ENCODE measurements around the gene RNMT. TPM values are rescaled to one million over a fixed set of nuclear protein-coding genes. Genes with fewer than 3 reads are reported as not detected.

Gene RNMT
- total RNA-seq, 1 donor from 2014 or later = 45.8 TPM

- no peak for DNase-seq (ENCODE audit: low read depth)
- Histone ChIP-seq H3K4me1 (ENCODE audit: insufficient read depth, low read length) (no peaks in the 10 kb centered on the region), H3K9ac (ENCODE audit: low read length) (no peak overlapping the region), H3K79me2 (ENCODE audit: insufficient read depth, low read length) (peaks cover 36% of the 10 kb centered on the region), H2AFZ (ENCODE audit: low read depth, low read length) (no peak overlapping the region), H4K20me1 (ENCODE audit: insufficient read depth, low read length) (peaks cover 9% of the 10 kb centered on the region), H3K36me3 (ENCODE audit: insufficient read depth, low read length) (no peaks in the 10 kb centered on the region), H3K4me2 (ENCODE audit: low read length) (no peak overlapping the region), H3K4me3 (ENCODE audit: insufficient read depth, low read depth, low read length) (no peak overlapping the region), H3K27me3 (ENCODE audit: insufficient read depth, low read length) (no peaks in the 10 kb centered on the region), H3K9me3 (ENCODE audit: insufficient read depth, low read depth, low read length) (no peaks in the 10 kb centered on the region), H3K27ac (ENCODE audit: low read depth, low read length) (no peak overlapping the region)
- H3K27me3 Mint-ChIP-seq (ENCODE audit: low read depth, unreplicated experiment) = no peaks in the 10 kb centered on the region
- no peak for FAIRE-seq
- no peak overlapping the region for H3K27ac Mint-ChIP-seq (ENCODE audit: unreplicated experiment)
- H3K4me1 Mint-ChIP-seq (ENCODE audit: low read depth, unreplicated experiment) = peaks cover 6% of the 10 kb centered on the region
- H3K36me3 Mint-ChIP-seq (ENCODE audit: low read depth, unreplicated experiment) = peaks cover 4% of the 10 kb centered on the region
- no peak overlapping the region for H3K4me3 Mint-ChIP-seq (ENCODE audit: unreplicated experiment)
- peaks cover 2% of the 10 kb centered on the region for H3K9me3 Mint-ChIP-seq (ENCODE audit: unreplicated experiment)
- TF ChIP-seq CTCF (IDR thresholded peaks at IDR 0.05; ENCODE audit: insufficient read depth, low read depth, low read length) = no peak
- TF ChIP-seq EZH2 (IDR thresholded peaks at IDR 0.05; ENCODE audit: insufficient read depth, low read length) = no peak
These were observed 44.8 kb upstream of the RNMT start for GRCh38 chr18:13681701-13682100.

GRCh38 chr18:13684546-13684945 lies 41.9 kb upstream of the RNMT start:
- Mint-ChIP-seq H3K27ac (ENCODE audit: unreplicated experiment) (no peak overlapping the region), H3K4me3 (ENCODE audit: unreplicated experiment) (no peak overlapping the region)

More at GRCh38 chr18:13684546-13684945, 41.9 kb upstream of the RNMT start:
- Mint-ChIP-seq H3K27me3 (ENCODE audit: low read depth, unreplicated experiment) (no peaks in the 10 kb centered on the region), H3K4me1 (ENCODE audit: low read depth, unreplicated experiment) (peaks cover 5% of the 10 kb centered on the region), H3K9me3 (ENCODE audit: unreplicated experiment) (peaks cover 6% of the 10 kb centered on the region), H3K36me3 (ENCODE audit: low read depth, unreplicated experiment) (peaks cover 19% of the 10 kb centered on the region)
- Histone ChIP-seq H4K20me1 (ENCODE audit: insufficient read depth, low read length) (peaks cover 34% of the 10 kb centered on the region), H3K79me2 (ENCODE audit: insufficient read depth, low read length) (peaks cover 59% of the 10 kb centered on the region), H3K4me1 (ENCODE audit: insufficient read depth, low read length) (no peaks in the 10 kb centered on the region), H3K9me3 (ENCODE audit: insufficient read depth, low read depth, low read length) (no peaks in the 10 kb centered on the region), H3K27me3 (ENCODE audit: insufficient read depth, low read length) (no peaks in the 10 kb centered on the region), H2AFZ (ENCODE audit: low read depth, low read length) (no peak overlapping the region), H3K4me3 (ENCODE audit: insufficient read depth, low read depth, low read length) (no peak overlapping the region), H3K36me3 (ENCODE audit: insufficient read depth, low read length) (no peaks in the 10 kb centered on the region), H3K27ac (ENCODE audit: low read depth, low read length) (no peak overlapping the region), H3K9ac (ENCODE audit: low read length) (no peak overlapping the region), H3K4me2 (ENCODE audit: low read length) (no peak overlapping the region)
- DNase-seq (ENCODE audit: low read depth) (no peak), FAIRE-seq (no peak)
- TF ChIP-seq CTCF (IDR thresholded peaks at IDR 0.05; ENCODE audit: insufficient read depth, low read depth, low read length) (no peak), EZH2 (IDR thresholded peaks at IDR 0.05; ENCODE audit: insufficient read depth, low read length) (no peak)

All from astrocyte (in vitro differentiated cells and primary cell).